ENCODE measurements around the gene BCAS3. TPM values are rescaled to one million over a fixed set of nuclear protein-coding genes. Genes with fewer than 3 reads are reported as not detected.

The BCAS3 gene
- total RNA-seq, 6 experiments from 2014 or later, result 9.2 to 22.1 (median 14.2) TPM

- ATAC-seq, result no peak
- no peaks in the 10 kb centered on the region for H3K27me3 ChIP-seq
- DNase-seq, result no peak
- H3K4me1 ChIP-seq, result peaks cover 0 to 9% (median 0%) of the 10 kb centered on the region in 4 donors
- TF ChIP-seq POLR2A (IDR thresholded peaks at IDR 0.05), result no peak
- no peak for TF ChIP-seq CTCF (IDR thresholded peaks at IDR 0.05)
- intact Hi-C loops (cut with DNase I), result no loop called here
- H3K9me3 ChIP-seq, result no peaks in the 10 kb centered on the region
- no peak overlapping the region for H3K4me3 ChIP-seq
- H3K27ac ChIP-seq, result no peak overlapping the region
- H3K36me3 ChIP-seq, result no peaks in the 10 kb centered on the region
These were observed 369.9 kb downstream of the BCAS3 start for GRCh38 chr17:61047515-61047914.

DNA sequence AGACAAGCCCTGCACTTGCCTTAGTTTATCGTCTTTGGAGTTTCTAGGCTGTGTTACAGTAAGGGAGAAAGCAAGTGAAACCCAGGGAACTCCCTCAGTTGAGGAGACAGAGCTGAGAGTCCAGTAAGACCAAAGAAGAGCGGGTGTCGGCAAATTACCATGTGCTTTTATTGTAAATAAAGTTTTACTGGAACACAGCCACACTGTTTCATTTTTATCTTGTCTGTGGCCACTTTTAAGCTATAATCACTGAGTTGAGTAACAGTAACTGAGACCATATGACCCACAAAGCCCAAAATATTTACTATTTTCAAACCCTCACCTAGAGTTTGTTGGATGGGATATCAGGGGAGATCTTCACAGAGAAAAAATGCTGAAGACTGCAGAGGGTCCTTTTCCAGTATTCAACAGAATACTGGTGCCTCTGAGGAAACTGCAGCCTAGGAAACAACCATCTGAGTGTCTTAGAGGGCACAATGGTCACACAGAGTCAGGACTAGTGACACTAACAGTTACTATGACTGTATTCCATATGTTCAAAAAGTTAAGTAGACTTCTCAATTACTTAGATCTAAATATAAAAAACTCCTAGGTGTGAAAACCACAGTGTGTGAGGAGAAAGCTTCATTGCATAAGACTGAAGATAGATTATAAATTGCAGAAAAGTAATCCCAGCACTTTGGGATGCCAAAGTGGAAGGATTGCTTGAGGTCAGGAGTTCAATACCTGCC, 370.9 kb downstream of the BCAS3 start:
- Histone ChIP-seq H3K27ac (no peak overlapping the region), H3K9me3 (no peaks in the 10 kb centered on the region), H3K27me3 (no peaks in the 10 kb centered on the region), H3K4me1 (peaks cover 0 to 9% (median 0%) of the 10 kb centered on the region in 4 donors), H3K36me3 (no peaks in the 10 kb centered on the region), H3K4me3 (no peak overlapping the region)
- TF ChIP-seq CTCF (IDR thresholded peaks at IDR 0.05), result no peak
- TF ChIP-seq POLR2A (IDR thresholded peaks at IDR 0.05), result no peak
- intact Hi-C loops (cut with DNase I), result no loop called here
- 73% methylated on average over 3 of the region's 3 CpGs for WGBS (ENCODE audit: insufficient coverage, low coverage, low lambda C conversion rate, missing lambda C conversion rate)
- ATAC-seq (no peak), DNase-seq (no peak)

GRCh38 chr17:61053469-61053868, 375.8 kb downstream of the BCAS3 start:
- ATAC-seq, result no peak
- 69% methylated on average over 1 of the region's 1 CpG for WGBS (ENCODE audit: insufficient coverage, low coverage, low lambda C conversion rate, missing lambda C conversion rate)
- no peak for TF ChIP-seq CTCF (IDR thresholded peaks at IDR 0.05)
- no peak for TF ChIP-seq POLR2A (IDR thresholded peaks at IDR 0.05)

DNA sequence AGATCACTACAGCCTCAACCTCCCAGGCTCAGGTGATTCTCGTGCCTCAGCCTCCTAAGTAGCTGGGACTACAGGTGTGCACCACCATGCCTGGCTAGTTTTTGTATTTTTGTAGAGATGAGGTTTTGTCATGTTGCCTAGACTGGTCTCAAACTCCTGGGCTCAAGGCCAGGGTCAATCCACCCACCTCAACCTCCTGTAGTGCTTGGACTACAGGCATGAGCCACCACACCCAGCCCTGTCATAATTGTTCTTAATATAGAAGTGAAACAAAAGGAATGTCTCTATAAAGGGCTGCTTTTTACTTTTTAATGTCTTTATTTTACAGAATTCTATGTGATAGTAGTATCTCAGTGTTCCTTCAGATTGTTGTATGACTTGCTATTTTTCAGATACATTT, 376.8 kb downstream of the BCAS3 start:
- WGBS (ENCODE audit: insufficient coverage, low coverage, low lambda C conversion rate, missing lambda C conversion rate), result 100% methylated on average over 1 of the region's 1 CpG
- no peak for ATAC-seq
- Histone ChIP-seq H3K27ac (no peak overlapping the region), H3K9me3 (no peaks in the 10 kb centered on the region), H3K27me3 (no peaks in the 10 kb centered on the region), H3K36me3 (no peaks in the 10 kb centered on the region), H3K4me1 (peaks cover 0 to 9% (median 0%) of the 10 kb centered on the region in 4 donors), H3K4me3 (no peak overlapping the region)
- TF ChIP-seq CTCF (IDR thresholded peaks at IDR 0.05), result no peak
- no peak for TF ChIP-seq POLR2A (IDR thresholded peaks at IDR 0.05)
- intact Hi-C loops (cut with DNase I), result no loop called here
- DNase-seq, result no peak

More at GRCh38 chr17:61053469-61053868, 375.8 kb downstream of the BCAS3 start:
- H3K9me3 ChIP-seq, result no peaks in the 10 kb centered on the region
- no peaks in the 10 kb centered on the region for H3K27me3 ChIP-seq
- H3K36me3 ChIP-seq, result no peaks in the 10 kb centered on the region
- intact Hi-C loops (cut with DNase I), result no loop called here
- DNase-seq, result no peak
- peaks cover 0 to 9% (median 0%) of the 10 kb centered on the region in 4 donors for H3K4me1 ChIP-seq
- H3K27ac ChIP-seq, result no peak overlapping the region
- H3K4me3 ChIP-seq, result no peak overlapping the region
